ENCODE measurements around the gene RIC8A. TPM values are rescaled to one million over a fixed set of nuclear protein-coding genes. Genes with fewer than 3 reads are reported as not detected.

Gene RIC8A
- total and polyA plus RNA-seq, 2 donors from 2014 or later: 52.3 to 92.1 TPM

DNA sequence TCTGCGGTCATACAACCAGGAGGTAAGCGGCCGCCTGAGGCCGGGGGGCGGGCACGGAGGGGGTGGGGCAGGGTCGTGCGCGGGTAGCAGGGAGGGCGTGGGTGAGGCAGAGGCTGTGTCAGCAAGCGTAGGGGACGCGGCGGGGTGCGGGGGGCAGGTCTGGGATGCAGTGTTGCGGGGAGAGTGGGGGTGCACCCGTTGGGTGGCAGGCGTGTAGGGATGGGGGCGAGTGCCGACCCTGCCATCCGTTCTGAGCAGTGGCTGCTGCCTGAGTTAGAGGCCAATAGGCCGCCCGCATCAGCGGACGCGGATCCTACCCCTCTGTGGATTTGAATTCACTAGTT lies 1.4 kb downstream of the RIC8A start:
- Histone ChIP-seq H3K9ac (ENCODE audit: low read length in 3 of 3) (peak overlapping the region; percentile 7 to 74 (median 68)), H3K27me3 (ENCODE audit: control insufficient read depth, insufficient read depth, low read length) (no peaks in the 10 kb centered on the region), H3K4me3 (ENCODE audit: low read length in 3 of 3) (peak overlapping the region; percentile 52 to 88 (median 67)), H3K9me3 (ENCODE audit: control insufficient read depth in 2 of 3, insufficient read depth in 1 of 3, low read length in 3 of 3) (no peaks in the 10 kb centered on the region), H3K4me1 (ENCODE audit: control insufficient read depth in 2 of 3, insufficient read depth in 2 of 3, low read depth in 1 of 3, low read length in 3 of 3) (peaks cover 0 to 40% (median 17%) of the 10 kb centered on the region in 3 donors), H3K36me3 (ENCODE audit: control insufficient read depth in 2 of 3, insufficient read depth in 3 of 3, low read length in 3 of 3) (peaks cover 2 to 54% (median 49%) of the 10 kb centered on the region in 3 donors), H3K27ac (ENCODE audit: low read depth in 2 of 2, low read length in 2 of 2) (peak overlapping the region; percentile 26 to 97)
- peak in 2 of 5 donors; percentile 87 to 88 for DNase-seq
- no peak for FAIRE-seq
- intact Hi-C loops (cut with DNase I): no loop called here
- TF ChIP-seq, protein P1, sequence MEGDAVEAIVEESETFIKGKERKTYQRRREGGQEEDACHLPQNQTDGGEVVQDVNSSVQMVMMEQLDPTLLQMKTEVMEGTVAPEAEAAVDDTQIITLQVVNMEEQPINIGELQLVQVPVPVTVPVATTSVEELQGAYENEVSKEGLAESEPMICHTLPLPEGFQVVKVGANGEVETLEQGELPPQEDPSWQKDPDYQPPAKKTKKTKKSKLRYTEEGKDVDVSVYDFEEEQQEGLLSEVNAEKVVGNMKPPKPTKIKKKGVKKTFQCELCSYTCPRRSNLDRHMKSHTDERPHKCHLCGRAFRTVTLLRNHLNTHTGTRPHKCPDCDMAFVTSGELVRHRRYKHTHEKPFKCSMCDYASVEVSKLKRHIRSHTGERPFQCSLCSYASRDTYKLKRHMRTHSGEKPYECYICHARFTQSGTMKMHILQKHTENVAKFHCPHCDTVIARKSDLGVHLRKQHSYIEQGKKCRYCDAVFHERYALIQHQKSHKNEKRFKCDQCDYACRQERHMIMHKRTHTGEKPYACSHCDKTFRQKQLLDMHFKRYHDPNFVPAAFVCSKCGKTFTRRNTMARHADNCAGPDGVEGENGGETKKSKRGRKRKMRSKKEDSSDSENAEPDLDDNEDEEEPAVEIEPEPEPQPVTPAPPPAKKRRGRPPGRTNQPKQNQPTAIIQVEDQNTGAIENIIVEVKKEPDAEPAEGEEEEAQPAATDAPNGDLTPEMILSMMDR (IDR thresholded peaks at IDR 0.05; ENCODE audit: borderline replicate concordance, extremely low read depth, insufficient read depth): no peak

DNA sequence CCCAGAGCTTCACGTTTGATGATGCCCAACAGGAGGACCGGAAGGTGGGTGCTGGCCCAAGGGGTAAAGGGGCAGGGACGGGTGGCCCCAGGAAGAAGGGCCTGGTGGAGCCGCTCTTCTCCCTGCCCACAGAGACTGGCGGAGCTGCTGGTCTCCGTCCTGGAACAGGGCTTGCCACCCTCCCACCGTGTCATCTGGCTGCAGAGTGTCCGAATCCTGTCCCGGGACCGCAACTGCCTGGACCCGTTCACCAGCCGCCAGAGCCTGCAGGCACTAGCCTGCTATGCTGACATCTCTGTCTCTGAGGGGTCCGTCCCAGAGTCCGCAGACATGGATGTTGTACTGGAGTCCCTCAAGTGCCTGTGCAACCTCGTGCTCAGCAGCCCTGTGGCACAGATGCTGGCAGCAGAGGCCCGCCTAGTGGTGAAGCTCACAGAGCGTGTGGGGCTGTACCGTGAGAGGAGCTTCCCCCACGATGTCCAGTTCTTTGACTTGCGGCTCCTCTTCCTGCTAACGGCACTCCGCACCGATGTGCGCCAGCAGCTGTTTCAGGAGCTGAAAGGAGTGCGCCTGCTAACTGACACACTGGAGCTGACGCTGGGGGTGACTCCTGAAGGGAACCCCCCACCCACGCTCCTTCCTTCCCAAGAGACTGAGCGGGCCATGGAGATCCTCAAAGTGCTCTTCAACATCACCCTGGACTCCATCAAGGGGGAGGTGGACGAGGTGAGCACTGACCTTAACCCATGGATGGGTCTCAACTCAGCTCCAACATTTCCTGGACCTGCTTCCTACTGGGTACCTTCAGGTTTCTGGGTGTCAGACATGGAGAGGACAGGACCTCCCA lies 2.0 kb downstream of the RIC8A start:
- Histone ChIP-seq H3K9ac (ENCODE audit: low read length in 3 of 3) (peak overlapping the region; percentile 7 to 74 (median 68)), H3K4me3 (ENCODE audit: low read length in 3 of 3) (peak overlapping the region; percentile 52 to 88 (median 67)), H3K27ac (ENCODE audit: low read depth in 2 of 2, low read length in 2 of 2) (peak overlapping the region in 1 of 2 donors; percentile 26), H3K9me3 (ENCODE audit: control insufficient read depth in 2 of 3, insufficient read depth in 1 of 3, low read length in 3 of 3) (no peaks in the 10 kb centered on the region), H3K27me3 (ENCODE audit: control insufficient read depth, insufficient read depth, low read length) (no peaks in the 10 kb centered on the region), H3K36me3 (ENCODE audit: control insufficient read depth in 2 of 3, insufficient read depth in 3 of 3, low read length in 3 of 3) (peaks cover 2 to 53% (median 48%) of the 10 kb centered on the region in 3 donors), H3K4me1 (ENCODE audit: control insufficient read depth in 2 of 3, insufficient read depth in 2 of 3, low read depth in 1 of 3, low read length in 3 of 3) (peaks cover 0 to 39% (median 17%) of the 10 kb centered on the region in 3 donors)
- FAIRE-seq (no peak), DNase-seq (peak in 1 of 5 donors; percentile 84)
- intact Hi-C loops (cut with DNase I): no loop called here
- TF ChIP-seq, protein P1 (IDR thresholded peaks at IDR 0.05; ENCODE audit: borderline replicate concordance, extremely low read depth, insufficient read depth): no peak

DNA sequence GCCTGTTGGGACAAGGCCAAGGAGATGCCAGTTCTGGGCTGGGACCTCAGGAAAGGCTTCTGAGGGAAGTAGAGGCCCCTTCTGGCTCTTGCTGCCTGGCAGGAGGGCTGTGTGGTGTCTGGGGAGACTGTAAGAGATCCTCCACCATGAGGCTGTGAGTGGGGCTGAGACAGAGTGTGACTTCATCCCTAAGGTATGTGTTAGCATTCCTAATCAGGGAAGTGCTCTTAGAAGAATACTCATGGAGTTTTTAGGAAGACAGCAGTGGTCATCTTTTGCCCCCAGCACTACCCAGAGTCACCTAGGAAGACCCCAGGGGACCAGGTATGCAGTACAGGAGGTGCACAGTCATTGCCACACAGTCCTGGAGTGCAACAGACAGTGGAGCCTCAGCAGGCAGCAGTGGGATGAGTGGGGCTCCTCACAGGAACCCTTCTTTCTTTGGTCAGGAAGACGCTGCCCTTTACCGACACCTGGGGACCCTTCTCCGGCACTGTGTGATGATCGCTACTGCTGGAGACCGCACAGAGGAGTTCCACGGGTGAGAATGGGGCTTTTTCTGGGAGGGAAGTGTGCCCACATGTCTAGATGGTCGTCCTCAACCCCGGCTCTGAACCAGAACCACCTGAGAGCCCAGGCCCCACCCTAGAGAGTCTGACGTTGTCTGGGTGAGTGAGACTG lies 2.8 kb downstream of the RIC8A start:
- Histone ChIP-seq H3K4me3 (ENCODE audit: low read length in 3 of 3) (no peak overlapping the region), H3K36me3 (ENCODE audit: control insufficient read depth in 2 of 3, insufficient read depth in 3 of 3, low read length in 3 of 3) (peaks cover 2 to 52% (median 43%) of the 10 kb centered on the region in 3 donors)

More for the DNA sequence above, 2.8 kb downstream of the RIC8A start:
- H3K27ac ChIP-seq (ENCODE audit: low read depth in 2 of 2, low read length in 2 of 2): no peak overlapping the region
- H3K27me3 ChIP-seq (ENCODE audit: control insufficient read depth, insufficient read depth, low read length): no peaks in the 10 kb centered on the region
- DNase-seq (peak in 1 of 5 donors; percentile 39), FAIRE-seq (no peak)
- intact Hi-C loops (cut with DNase I): no loop called here
- H3K9me3 ChIP-seq (ENCODE audit: control insufficient read depth in 2 of 3, insufficient read depth in 1 of 3, low read length in 3 of 3): no peaks in the 10 kb centered on the region
- peaks cover 0 to 36% (median 15%) of the 10 kb centered on the region in 3 donors for H3K4me1 ChIP-seq (ENCODE audit: control insufficient read depth in 2 of 3, insufficient read depth in 2 of 3, low read depth in 1 of 3, low read length in 3 of 3)
- peak overlapping the region in 1 of 3 donors; percentile 10 for H3K9ac ChIP-seq (ENCODE audit: low read length in 3 of 3)
- TF ChIP-seq, protein P1 (IDR thresholded peaks at IDR 0.05; ENCODE audit: borderline replicate concordance, extremely low read depth, insufficient read depth): no peak

Data from kidney (tissue), 14 donors.